A549 (cell line): Measurements from ENCODE around the gene ABCA3. TPM values are rescaled to one million over a fixed set of nuclear protein-coding genes. Genes with fewer than 3 reads are reported as not detected.
"Not testable (repeated sequence)": the region's sequence is repeated elsewhere in the genome, so short reads cannot be mapped to it uniquely, and the experiment has no call there.

ENCODE experiments used
- ATAC-seq, 2 experiments: fragments of 200-7000 bp in 1 of 2; fragments of >200 bp in 1 of 2; cut with Nextera tagmentation in 1 of 2; cut with Tn5 transposase in 1 of 2; 3 replicates each; pipeline versions ENCODE4 v1.8.0 to v1.9.1; 2018 to 2020; ENCODE audit warnings: mild to moderate bottlenecking in 1 of 2, moderate library complexity in 1 of 2
- CTCF ChIA-PET: fragments of 300-600 bp; sonication (Branson Sonifier 250); formaldehyde crosslinking; extraction: SDS; loops from one replicate; lab custom pipeline; 2021; ENCODE audit warnings: antibody characterized with exemption, inconsistent platforms; lab: Yijun Ruan, JAX
- POLR2A ChIA-PET: fragments of 350-600 bp; formaldehyde crosslinking; extraction: SDS; loops from one replicate; lab custom pipeline; 2021; ENCODE audit warnings: antibody characterized with exemption, inconsistent platforms; lab: Yijun Ruan, JAX
- DNase-seq, 2 experiments: peaks; one replicate each; pipeline versions ENCODE4 v3.0.0 to v3.0.0-alpha.2; 2011 to 2016; ENCODE audit warnings: low read depth in 1 of 2, low spot score in 1 of 2
- FAIRE-seq: peaks from 2 replicates; lab custom pipeline; 2011; peaks lifted over from hg19 to GRCh38; lab: Jason Lieb, UNC
- H3K27ac ChIP-seq, 2 experiments: fragments of >200 bp; sonication (Bioruptor Twin); formaldehyde crosslinking; 3 replicates each; pipeline ENCODE4 v1.5.1; 2016 to 2017
- H3K4me1 ChIP-seq: fragments of >200 bp; sonication (Bioruptor Twin); formaldehyde crosslinking; 3 replicates; pipeline ENCODE4 v1.6.1; 2016
- H3K4me2 ChIP-seq: fragments of >200 bp; sonication (Bioruptor Twin); formaldehyde crosslinking; 3 replicates; pipeline ENCODE4 v1.6.1; 2016
- H3K4me3 ChIP-seq: fragments of >200 bp; sonication (Bioruptor Twin); formaldehyde crosslinking; 3 replicates; pipeline ENCODE4 v1.5.1; 2016
- H3K9me3 ChIP-seq: fragments of >200 bp; sonication (Bioruptor Twin); formaldehyde crosslinking; 3 replicates; pipeline ENCODE4 v1.6.1; 2016
- CBX2 ChIP-seq: fragments of 200-600 bp; sonication (generic); IDR thresholded peaks from 2 replicates; pipeline ENCODE4 v1.6.1; 2016; ENCODE audit warnings: low read depth, mild to moderate bottlenecking, borderline replicate concordance
- CBX8 ChIP-seq: fragments of 200-600 bp; sonication (generic); IDR thresholded peaks from 2 replicates; pipeline ENCODE4 v1.6.1; 2016
- EHF ChIP-seq: fragments of 250-450 bp; sonication (Bioruptor Pico); IDR thresholded peaks from 2 replicates; pipeline ENCODE4 v1.5.0; 2020; ENCODE audit warnings: mild to moderate bottlenecking
- ESRRA ChIP-seq: fragments of 150-350 bp; IDR thresholded peaks from 2 replicates; pipeline ENCODE4 v1.6.1; 2014; ENCODE audit warnings: mild to moderate bottlenecking, low read length, borderline replicate concordance
- FOSB ChIP-seq: fragments of 250-450 bp; sonication (Bioruptor Pico); IDR thresholded peaks from 2 replicates; pipeline ENCODE4 v1.5.0; 2020; ENCODE audit warnings: mild to moderate bottlenecking, moderate library complexity
- GATA3 ChIP-seq: IDR thresholded peaks from 2 replicates; pipeline ENCODE4 v1.6.1; 2012; ENCODE audit warnings: borderline replicate concordance
- HDAC2 ChIP-seq: fragments of 200-600 bp; sonication (generic); IDR thresholded peaks from 2 replicates; pipeline ENCODE4 v1.6.1; 2016
- HOXB5 ChIP-seq: fragments of 250-450 bp; sonication (Bioruptor Pico); IDR thresholded peaks from 2 replicates; pipeline ENCODE4 v1.5.0; 2020; ENCODE audit warnings: mild to moderate bottlenecking, moderate library complexity
- KDM1A ChIP-seq: fragments of 200-600 bp; sonication (generic); IDR thresholded peaks from 2 replicates; pipeline ENCODE4 v1.6.1; 2016; ENCODE audit warnings: low read depth, mild to moderate bottlenecking
- MYC ChIP-seq: IDR thresholded peaks from 2 replicates; pipeline ENCODE4 v1.6.1; 2012; ENCODE audit warnings: mild to moderate bottlenecking, inconsistent platforms, low read length, improper control_type of control experiment, borderline replicate concordance
- NPAS2 ChIP-seq: fragments of 250-450 bp; sonication (Bioruptor Pico); IDR thresholded peaks from 2 replicates; pipeline ENCODE4 v1.8.0; 2022; ENCODE audit warnings: mild to moderate bottlenecking, moderate library complexity, borderline replicate concordance
- NR3C1 ChIP-seq: fragments of >200 bp; sonication (Bioruptor Twin); formaldehyde crosslinking; IDR thresholded peaks from 3 replicates; pipeline ENCODE4 v1.6.1; 2017
- POLR2A ChIP-seq: IDR thresholded peaks from 2 replicates; pipeline ENCODE4 v1.6.1; 2012; ENCODE audit warnings: mild to moderate bottlenecking, low read length
- POLR2AphosphoS2 ChIP-seq: conservative IDR thresholded peaks from 2 replicates; pipeline ENCODE4 v1.6.1; 2012; ENCODE audit warnings: low read length, improper control_type of control experiment, inconsistent platforms
- RFX5 ChIP-seq: fragments of 450-650 bp; IDR thresholded peaks from 2 replicates; pipeline ENCODE4 v1.7.1; 2014; ENCODE audit warnings: antibody characterized with exemption, mild to moderate bottlenecking, moderate library complexity
- SMC3 ChIP-seq: fragments of >200 bp; sonication (Bioruptor Twin); formaldehyde crosslinking; IDR thresholded peaks from 3 replicates; pipeline ENCODE4 v1.6.1; 2018; ENCODE audit warnings: inconsistent platforms
- ZC3H11A ChIP-seq: fragments of 450-650 bp; IDR thresholded peaks from 2 replicates; pipeline ENCODE4 v1.6.1; 2014; ENCODE audit warnings: antibody characterized with exemption, mild to moderate bottlenecking
- ZSCAN20 ChIP-seq: fragments of 250-450 bp; sonication (Bioruptor Pico); IDR thresholded peaks from 2 replicates; pipeline ENCODE4 v1.8.0; 2022; ENCODE audit warnings: mild to moderate bottlenecking, moderate library complexity
- WGBS: methylation state at CpG from one replicate; pipeline ENCODE4 v1.1.6; 2017; ENCODE audit errors: missing lambda C conversion rate; 5-methylcytosine and 5-hydroxymethylcytosine counted together
- polyA plus RNA-seq, 4 experiments: library from polyadenylated mRNA; depleted of rRNA in 3 of 4; stranded (reverse); fragments of >200 nt; fragmentation: RNase III in 1 of 4; extraction: RNeasy Plus Mini Kit Qiagen cat#74134 plus additional on column Dnase treatment in 1 of 4; gene quantifications; 2 replicates in 3 of 4; 3 replicates in 1 of 4; pipeline ENCODE4 v1.2.3, GENCODE V29; 2011 to 2017
- TF ChIP-seq, protein P1 (sequence below): fragments of 250-450 bp; sonication (Bioruptor Pico); IDR thresholded peaks from 2 replicates; pipeline ENCODE4 v1.5.0; 2021; ENCODE audit warnings: mild to moderate bottlenecking, moderate library complexity, borderline replicate concordance
- TF ChIP-seq, protein P2 (sequence below): IDR thresholded peaks from 2 replicates; pipeline ENCODE4 v1.6.1; 2012
- TF ChIP-seq, protein P3 (sequence below): IDR thresholded peaks from 2 replicates; pipeline ENCODE4 v1.6.1; 2012
- TF ChIP-seq, protein P4 (sequence below): fragments of 450-650 bp; IDR thresholded peaks from 2 replicates; pipeline ENCODE4 v1.6.1; 2014; ENCODE audit warnings: antibody characterized with exemption
- TF ChIP-seq, protein P5 (sequence below): fragments of 150-350 bp; IDR thresholded peaks from 2 replicates; pipeline ENCODE4 v1.6.1; 2014; ENCODE audit warnings: low read depth, mild to moderate bottlenecking, low read length

The ABCA3 gene
- polyA plus RNA-seq, 2 of the 4 experiments (the other 2 are of a cell fraction) = 6.4 to 9.9 TPM

DNA sequence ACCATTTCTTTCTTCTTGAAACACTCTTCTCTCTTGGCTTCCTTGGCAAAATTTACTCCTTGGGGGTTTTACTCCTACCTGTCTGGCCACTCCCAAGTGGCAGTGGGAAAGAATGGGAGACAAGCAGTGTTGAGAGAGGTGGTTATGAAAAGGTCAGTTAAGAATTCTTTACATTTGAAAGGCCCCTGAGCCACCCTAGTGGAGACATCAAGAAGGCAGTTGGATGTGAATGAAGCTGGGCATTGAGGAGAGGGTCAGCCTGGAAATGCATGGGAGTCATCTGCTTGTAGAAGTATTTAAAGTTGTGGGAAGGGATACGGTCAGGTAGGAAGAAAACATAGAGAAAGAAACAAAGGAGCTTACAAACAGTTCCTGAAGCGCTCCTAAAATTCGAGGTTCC, 46.5 kb upstream of the ABCA3 start:
- no peak overlapping the region for H3K27ac ChIP-seq
- TF ChIP-seq, protein P1, sequence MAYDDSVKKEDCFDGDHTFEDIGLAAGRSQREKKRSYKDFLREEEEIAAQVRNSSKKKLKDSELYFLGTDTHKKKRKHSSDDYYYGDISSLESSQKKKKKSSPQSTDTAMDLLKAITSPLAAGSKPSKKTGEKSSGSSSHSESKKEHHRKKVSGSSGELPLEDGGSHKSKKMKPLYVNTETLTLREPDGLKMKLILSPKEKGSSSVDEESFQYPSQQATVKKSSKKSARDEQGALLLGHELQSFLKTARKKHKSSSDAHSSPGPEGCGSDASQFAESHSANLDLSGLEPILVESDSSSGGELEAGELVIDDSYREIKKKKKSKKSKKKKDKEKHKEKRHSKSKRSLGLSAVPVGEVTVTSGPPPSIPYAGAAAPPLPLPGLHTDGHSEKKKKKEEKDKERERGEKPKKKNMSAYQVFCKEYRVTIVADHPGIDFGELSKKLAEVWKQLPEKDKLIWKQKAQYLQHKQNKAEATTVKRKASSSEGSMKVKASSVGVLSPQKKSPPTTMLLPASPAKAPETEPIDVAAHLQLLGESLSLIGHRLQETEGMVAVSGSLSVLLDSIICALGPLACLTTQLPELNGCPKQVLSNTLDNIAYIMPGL (CRISPR knock-in tag) = no peak
- TF ChIP-seq CBX8 (no peak), POLR2A (no peak), HOXB5 (CRISPR knock-in tag) (no peak), POLR2AphosphoS2 (no peak), EHF (no peak), ZC3H11A (no peak), ESRRA (no peak), CBX2 (no peak), RFX5 (no peak), KDM1A (no peak), HDAC2 (no peak), NR3C1 (no peak), ZSCAN20 (CRISPR knock-in tag) (no peak)
- TF ChIP-seq, protein P2, sequence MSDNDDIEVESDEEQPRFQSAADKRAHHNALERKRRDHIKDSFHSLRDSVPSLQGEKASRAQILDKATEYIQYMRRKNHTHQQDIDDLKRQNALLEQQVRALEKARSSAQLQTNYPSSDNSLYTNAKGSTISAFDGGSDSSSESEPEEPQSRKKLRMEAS = no peak
- TF ChIP-seq, protein P3, sequence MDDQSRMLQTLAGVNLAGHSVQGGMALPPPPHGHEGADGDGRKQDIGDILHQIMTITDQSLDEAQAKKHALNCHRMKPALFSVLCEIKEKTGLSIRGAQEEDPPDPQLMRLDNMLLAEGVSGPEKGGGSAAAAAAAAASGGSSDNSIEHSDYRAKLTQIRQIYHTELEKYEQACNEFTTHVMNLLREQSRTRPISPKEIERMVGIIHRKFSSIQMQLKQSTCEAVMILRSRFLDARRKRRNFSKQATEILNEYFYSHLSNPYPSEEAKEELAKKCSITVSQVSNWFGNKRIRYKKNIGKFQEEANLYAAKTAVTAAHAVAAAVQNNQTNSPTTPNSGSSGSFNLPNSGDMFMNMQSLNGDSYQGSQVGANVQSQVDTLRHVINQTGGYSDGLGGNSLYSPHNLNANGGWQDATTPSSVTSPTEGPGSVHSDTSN = no peak
- CTCF ChIA-PET = interaction anchor here (0.6 kb wide), 1 partner anchor 71 kb away, joined by 4 read pairs; no protein-coding TSS in a partner anchor
- WGBS = 56% methylated on average over 3 of the region's 3 CpGs
- 0 out of 3 replicates have a peak, but pooled peaks cover 8% of the 10 kb centered on the region for H3K9me3 ChIP-seq
- H3K4me1 ChIP-seq = no peaks in the 10 kb centered on the region
- no peak overlapping the region for H3K4me3 ChIP-seq
- DNase-seq = peak in 1 of 2 experiments; percentile 35
- no peak for FAIRE-seq
- POLR2A ChIA-PET = no interaction called here
- peak; percentile 65 to 70; a peak in 3 of 6 replicates for ATAC-seq
- no peak overlapping the region for H3K4me2 ChIP-seq

DNA sequence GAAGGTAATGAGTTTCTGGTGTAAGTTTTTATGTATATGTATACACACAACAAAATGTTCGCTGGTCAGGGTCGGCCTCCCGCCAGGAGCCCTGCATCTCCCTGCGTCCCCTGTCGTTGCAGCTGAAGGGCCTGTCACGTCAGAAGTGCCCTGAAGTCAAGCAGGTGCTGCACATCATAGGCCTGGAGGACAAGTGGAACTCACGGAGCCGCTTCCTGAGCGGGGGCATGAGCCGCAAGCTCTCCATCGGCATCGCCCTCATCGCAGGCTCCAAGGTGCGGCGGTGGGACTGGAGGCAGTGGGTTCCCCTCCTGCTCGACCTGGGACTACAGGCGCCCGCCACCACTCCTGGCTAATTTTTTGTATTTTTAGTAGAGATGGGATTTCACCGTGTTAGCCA, 45.5 kb upstream of the ABCA3 start:
- POLR2A ChIA-PET, H3K4me1 ChIP-seq, H3K4me2 ChIP-seq, H3K27ac ChIP-seq, FAIRE-seq, DNase-seq, H3K9me3 ChIP-seq, H3K4me3 ChIP-seq, ATAC-seq: not testable (repeated sequence)
- CTCF ChIA-PET = interaction anchor here (1.4 kb wide), 1 partner anchor 46 kb away, joined by 4 read pairs; the partner anchor contains the start of gene ABCA3
- WGBS = 82% methylated on average over 19 of the region's 19 CpGs

DNA sequence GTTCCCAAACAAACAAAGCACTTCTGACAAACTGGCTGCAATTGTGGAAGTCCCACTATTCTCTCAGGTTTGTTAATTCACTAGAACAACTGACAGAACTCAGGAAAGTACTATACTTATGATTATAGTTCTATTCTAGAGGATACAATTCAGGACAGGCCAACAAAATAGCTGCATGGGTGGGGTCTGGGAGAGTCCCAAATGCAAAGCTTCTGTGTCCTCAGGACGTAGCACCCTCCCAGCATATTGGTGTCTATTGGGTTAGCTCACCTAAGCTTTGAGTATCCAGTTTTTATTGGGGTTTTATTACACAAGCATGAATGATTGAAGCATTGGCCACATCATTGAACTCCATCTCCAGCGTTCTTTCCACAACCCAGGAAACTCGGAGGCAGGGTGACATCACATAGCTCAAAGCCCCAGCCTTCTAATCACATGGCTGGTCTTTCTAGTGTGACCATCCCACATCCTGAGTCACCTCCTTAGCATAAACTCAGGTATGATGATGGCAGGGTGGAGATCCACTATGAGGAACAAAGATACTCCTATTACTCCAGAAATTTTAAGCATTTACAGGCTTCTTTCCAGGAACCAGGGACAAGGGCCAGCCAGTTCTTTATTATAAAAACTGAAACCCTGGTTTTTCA, 44.8 kb upstream of the ABCA3 start:
- Histone ChIP-seq H3K27ac (no peak overlapping the region), H3K4me1 (no peaks in the 10 kb centered on the region), H3K4me3 (no peak overlapping the region), H3K9me3 (0 out of 3 replicates have a peak, but pooled peaks cover 8% of the 10 kb centered on the region), H3K4me2 (no peak overlapping the region)
- DNase-seq (no peak), FAIRE-seq (no peak), ATAC-seq (no peak)
- CTCF ChIA-PET = interaction anchor here (0.6 to 1.4 kb wide), 4 partner anchors 45 to 542 kb away, joined by 4 read pairs; partner anchors contain the start of gene ABCA3
- POLR2A ChIA-PET = no interaction called here
- WGBS = 38% methylated on average over 3 of the region's 3 CpGs
- TF ChIP-seq, protein P4, sequence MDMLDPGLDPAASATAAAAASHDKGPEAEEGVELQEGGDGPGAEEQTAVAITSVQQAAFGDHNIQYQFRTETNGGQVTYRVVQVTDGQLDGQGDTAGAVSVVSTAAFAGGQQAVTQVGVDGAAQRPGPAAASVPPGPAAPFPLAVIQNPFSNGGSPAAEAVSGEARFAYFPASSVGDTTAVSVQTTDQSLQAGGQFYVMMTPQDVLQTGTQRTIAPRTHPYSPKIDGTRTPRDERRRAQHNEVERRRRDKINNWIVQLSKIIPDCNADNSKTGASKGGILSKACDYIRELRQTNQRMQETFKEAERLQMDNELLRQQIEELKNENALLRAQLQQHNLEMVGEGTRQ = no peak
- TF ChIP-seq SMC3 = no peak
- TF ChIP-seq NPAS2 (CRISPR knock-in tag) = no peak
- TF ChIP-seq FOSB (CRISPR knock-in tag) = no peak
- TF ChIP-seq HOXB5 (CRISPR knock-in tag) = no peak
- TF ChIP-seq, protein P5, sequence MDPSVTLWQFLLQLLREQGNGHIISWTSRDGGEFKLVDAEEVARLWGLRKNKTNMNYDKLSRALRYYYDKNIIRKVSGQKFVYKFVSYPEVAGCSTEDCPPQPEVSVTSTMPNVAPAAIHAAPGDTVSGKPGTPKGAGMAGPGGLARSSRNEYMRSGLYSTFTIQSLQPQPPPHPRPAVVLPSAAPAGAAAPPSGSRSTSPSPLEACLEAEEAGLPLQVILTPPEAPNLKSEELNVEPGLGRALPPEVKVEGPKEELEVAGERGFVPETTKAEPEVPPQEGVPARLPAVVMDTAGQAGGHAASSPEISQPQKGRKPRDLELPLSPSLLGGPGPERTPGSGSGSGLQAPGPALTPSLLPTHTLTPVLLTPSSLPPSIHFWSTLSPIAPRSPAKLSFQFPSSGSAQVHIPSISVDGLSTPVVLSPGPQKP = no peak
- TF ChIP-seq ZSCAN20 (CRISPR knock-in tag) = no peak
- no peak for TF ChIP-seq MYC
- no peak for TF ChIP-seq GATA3
